ENCODE measurements around the gene DHX16. TPM values are rescaled to one million over a fixed set of nuclear protein-coding genes. Genes with fewer than 3 reads are reported as not detected.

DHX16 gene
- total and polyA plus RNA-seq, 9 of the 15 experiments (the other 6 are each of a cell fraction or from before 2014, with no cell fraction given): 14.6 to 66.1 (median 47.5) TPM

DNA sequence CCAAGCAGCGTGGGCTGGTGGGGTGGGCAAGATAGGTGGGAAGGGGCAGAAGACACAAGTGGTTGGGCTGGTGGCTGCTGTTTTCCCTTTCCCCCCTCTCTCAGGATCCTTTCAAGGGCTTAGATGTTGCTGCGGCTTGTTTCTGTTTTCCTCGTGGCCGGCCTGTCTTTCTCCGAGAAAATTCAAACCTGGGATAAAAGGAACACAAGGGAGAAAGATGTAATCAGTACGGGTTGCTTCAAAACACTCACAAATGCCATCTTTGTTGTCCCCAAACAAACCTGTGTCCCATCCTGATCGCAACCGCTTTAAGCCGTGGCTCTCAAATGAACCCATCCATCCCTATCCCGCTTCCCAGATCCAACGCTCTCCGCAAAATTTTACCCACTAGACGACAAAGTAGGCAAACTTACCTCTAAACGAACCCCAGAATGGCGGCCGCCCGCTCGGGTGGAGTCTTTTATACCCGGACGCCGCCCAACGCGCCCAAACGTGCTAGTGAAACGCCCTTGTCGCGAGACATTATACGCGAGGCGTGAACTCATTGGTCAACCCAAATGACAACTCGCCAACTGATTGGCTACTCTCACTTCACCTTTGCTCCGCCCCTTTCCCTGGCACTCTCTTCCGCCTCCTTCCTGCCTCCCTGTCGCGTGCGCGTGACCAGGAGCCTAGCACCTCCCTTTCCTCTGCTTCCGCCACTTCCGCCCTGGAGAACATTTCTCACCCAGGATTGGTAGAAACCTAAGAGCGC is 55.8 kb downstream of the DHX16 start, which contains the start of gene PPP1R10 (continued):
- peak; percentile 97 for TF ChIP-seq CREB1 (IDR thresholded peaks at IDR 0.05)
- peak; percentile 97 for TF ChIP-seq CREB1 (CRISPR knock-in tag; IDR thresholded peaks at IDR 0.05)
- no peak for TF ChIP-seq CEBPB (tag; IDR thresholded peaks at IDR 0.05)
- peak; percentile 100 for TF ChIP-seq POLR2A (conservative IDR thresholded peaks at IDR 0.05)
- TF ChIP-seq ZBTB9 (CRISPR knock-in tag; IDR thresholded peaks at IDR 0.05): peak; percentile 94
- TF ChIP-seq ZNF143 (CRISPR knock-in tag; IDR thresholded peaks at IDR 0.05): no peak
- TF ChIP-seq ZBTB7A (IDR thresholded peaks at IDR 0.05; ENCODE audit: borderline replicate concordance, control insufficient read depth, low read depth, low read length): peak; percentile 30; the same call in 1 of the 2 replicates
- peak; percentile 83 for TF ChIP-seq SIRT6 (IDR thresholded peaks at IDR 0.05; ENCODE audit: low read depth, low read length)
- TF ChIP-seq, protein P1, sequence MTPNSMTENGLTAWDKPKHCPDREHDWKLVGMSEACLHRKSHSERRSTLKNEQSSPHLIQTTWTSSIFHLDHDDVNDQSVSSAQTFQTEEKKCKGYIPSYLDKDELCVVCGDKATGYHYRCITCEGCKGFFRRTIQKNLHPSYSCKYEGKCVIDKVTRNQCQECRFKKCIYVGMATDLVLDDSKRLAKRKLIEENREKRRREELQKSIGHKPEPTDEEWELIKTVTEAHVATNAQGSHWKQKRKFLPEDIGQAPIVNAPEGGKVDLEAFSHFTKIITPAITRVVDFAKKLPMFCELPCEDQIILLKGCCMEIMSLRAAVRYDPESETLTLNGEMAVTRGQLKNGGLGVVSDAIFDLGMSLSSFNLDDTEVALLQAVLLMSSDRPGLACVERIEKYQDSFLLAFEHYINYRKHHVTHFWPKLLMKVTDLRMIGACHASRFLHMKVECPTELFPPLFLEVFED (CRISPR knock-in tag; conservative IDR thresholded peaks at IDR 0.05): peak; percentile 99
- no peak; the same call in 1 of the 2 replicates for TF ChIP-seq DPF2 (IDR thresholded peaks at IDR 0.05)
- no peak for TF ChIP-seq ZNF12 (CRISPR knock-in tag; IDR thresholded peaks at IDR 0.05)
- TF ChIP-seq SREBF1 (IDR thresholded peaks at IDR 0.05; ENCODE audit: borderline replicate concordance, low read depth, low read length): no peak
- peak; percentile 40 to 79; a peak in 3 of 4 replicates for TF ChIP-seq HDAC1 (IDR thresholded peaks at IDR 0.05)
- TF ChIP-seq LARP7 (IDR thresholded peaks at IDR 0.05): peak; percentile 81; the same call in 1 of the 2 replicates
- TF ChIP-seq RBM14 (IDR thresholded peaks at IDR 0.05; ENCODE audit: borderline replicate concordance, insufficient read depth, low read depth, low read length): no peak
- no peak; the same call in none of the 2 replicates for TF ChIP-seq TAL1 (IDR thresholded peaks at IDR 0.05)
- no peak for TF ChIP-seq MEIS2 (IDR thresholded peaks at IDR 0.05; ENCODE audit: partially characterized antibody)

Measured in K562 (cell line).